HepG2 (cell line): Measurements from ENCODE around the gene AIF1. TPM values are rescaled to one million over a fixed set of nuclear protein-coding genes. Genes with fewer than 3 reads are reported as not detected.

Source experiments
- BCLAF1 ChIP-seq: fragments of 450-650 bp; IDR thresholded peaks from 2 replicates; pipeline ENCODE4 v1.6.1; 2017; ENCODE audit warnings: mild to moderate bottlenecking
- FOXP1 ChIP-seq, 2 experiments: fragments of 450-650 bp in 1 of 2; IDR thresholded peaks; 2 replicates each; pipeline ENCODE4 v1.6.1; 2017 to 2018; ENCODE audit warnings: antibody characterized with exemption in 1 of 2
- HHEX ChIP-seq: IDR thresholded peaks from 2 replicates; pipeline ENCODE4 v1.6.1; 2016; ENCODE audit warnings: control low read depth
- IRF9 ChIP-seq: sonication (generic); formaldehyde crosslinking; IDR thresholded peaks from 2 replicates; pipeline ENCODE4 v1.8.0; 2022; ENCODE audit warnings: missing genetic modification reagents, mild to moderate bottlenecking, borderline replicate concordance
- KMT2B ChIP-seq: IDR thresholded peaks from 2 replicates; pipeline ENCODE4 v1.6.1; 2016; ENCODE audit warnings: missing genetic modification reagents, missing compliant biosample characterization
- REL ChIP-seq: sonication (generic); formaldehyde crosslinking; conservative IDR thresholded peaks from 2 replicates; pipeline ENCODE4 v1.8.0; 2022; ENCODE audit warnings: mild to moderate bottlenecking, missing genetic modification reagents, moderate library complexity
- RELA ChIP-seq: sonication (generic); formaldehyde crosslinking; IDR thresholded peaks from 2 replicates; pipeline ENCODE4 v1.4.0; 2020; ENCODE audit warnings: missing genetic modification reagents
- SP2 ChIP-seq: sonication (generic); formaldehyde crosslinking; IDR thresholded peaks from 2 replicates; pipeline ENCODE4 v1.5.1; 2020; ENCODE audit warnings: mild to moderate bottlenecking, missing genetic modification reagents
- ZNF777 ChIP-seq: sonication (generic); formaldehyde crosslinking; IDR thresholded peaks from 2 replicates; pipeline ENCODE4 v1.4.0; 2020; ENCODE audit warnings: missing genetic modification reagents
- ZNF788 ChIP-seq: sonication (generic); formaldehyde crosslinking; IDR thresholded peaks from 2 replicates; pipeline ENCODE4 v1.5.0; 2020; ENCODE audit warnings: mild to moderate bottlenecking, missing genetic modification reagents, borderline replicate concordance
- polyA plus RNA-seq, 8 experiments: library from polyadenylated mRNA; depleted of rRNA in 3 of 8; stranded (reverse) in 7 of 8; unstranded in 1 of 8; fragments of >200 nt; fragmentation: Illumina TruSeq in 4 of 8; extraction: Trizol in 4 of 8; gene quantifications; 2 replicates each; pipeline versions ENCODE4 v1.2.1 to v1.2.3, GENCODE V29; 2011 to 2016; ENCODE audit warnings: low read depth in 4 of 8, missing spikeins in 1 of 8, mixed read lengths in 1 of 8; ENCODE audit not compliant: insufficient read depth in 1 of 8
- total RNA-seq, 5 experiments: library from RNA; depleted of rRNA; stranded (reverse); fragments of >200 nt; fragmentation: Illumina TruSeq; extraction: Trizol; gene quantifications; 2 replicates each; pipeline ENCODE4 v1.2.3, GENCODE V29; 2016; ENCODE audit warnings: low read depth in 1 of 5
- TF ChIP-seq, protein P1 (sequence below): sonication (generic); formaldehyde crosslinking; IDR thresholded peaks from 2 replicates; pipeline ENCODE4 v1.5.0; 2020; ENCODE audit warnings: mild to moderate bottlenecking, missing genetic modification reagents, borderline replicate concordance
- TF ChIP-seq, protein P2 (sequence below): sonication (generic); formaldehyde crosslinking; conservative IDR thresholded peaks from 2 replicates; pipeline ENCODE4 v1.8.1; 2023; ENCODE audit warnings: missing genetic modification reagents
- TF ChIP-seq, protein P3 (sequence below): sonication (generic); formaldehyde crosslinking; IDR thresholded peaks from 2 replicates; pipeline ENCODE4 v1.5.1; 2020; ENCODE audit warnings: missing genetic modification reagents, mild to moderate bottlenecking, borderline replicate concordance

The AIF1 gene
- total and polyA plus RNA-seq, 2 of the 13 experiments (the other 11 are each of a cell fraction or from before 2014, with no cell fraction given) = 1.5 TPM; not detected in 1

- TF ChIP-seq, protein P1, sequence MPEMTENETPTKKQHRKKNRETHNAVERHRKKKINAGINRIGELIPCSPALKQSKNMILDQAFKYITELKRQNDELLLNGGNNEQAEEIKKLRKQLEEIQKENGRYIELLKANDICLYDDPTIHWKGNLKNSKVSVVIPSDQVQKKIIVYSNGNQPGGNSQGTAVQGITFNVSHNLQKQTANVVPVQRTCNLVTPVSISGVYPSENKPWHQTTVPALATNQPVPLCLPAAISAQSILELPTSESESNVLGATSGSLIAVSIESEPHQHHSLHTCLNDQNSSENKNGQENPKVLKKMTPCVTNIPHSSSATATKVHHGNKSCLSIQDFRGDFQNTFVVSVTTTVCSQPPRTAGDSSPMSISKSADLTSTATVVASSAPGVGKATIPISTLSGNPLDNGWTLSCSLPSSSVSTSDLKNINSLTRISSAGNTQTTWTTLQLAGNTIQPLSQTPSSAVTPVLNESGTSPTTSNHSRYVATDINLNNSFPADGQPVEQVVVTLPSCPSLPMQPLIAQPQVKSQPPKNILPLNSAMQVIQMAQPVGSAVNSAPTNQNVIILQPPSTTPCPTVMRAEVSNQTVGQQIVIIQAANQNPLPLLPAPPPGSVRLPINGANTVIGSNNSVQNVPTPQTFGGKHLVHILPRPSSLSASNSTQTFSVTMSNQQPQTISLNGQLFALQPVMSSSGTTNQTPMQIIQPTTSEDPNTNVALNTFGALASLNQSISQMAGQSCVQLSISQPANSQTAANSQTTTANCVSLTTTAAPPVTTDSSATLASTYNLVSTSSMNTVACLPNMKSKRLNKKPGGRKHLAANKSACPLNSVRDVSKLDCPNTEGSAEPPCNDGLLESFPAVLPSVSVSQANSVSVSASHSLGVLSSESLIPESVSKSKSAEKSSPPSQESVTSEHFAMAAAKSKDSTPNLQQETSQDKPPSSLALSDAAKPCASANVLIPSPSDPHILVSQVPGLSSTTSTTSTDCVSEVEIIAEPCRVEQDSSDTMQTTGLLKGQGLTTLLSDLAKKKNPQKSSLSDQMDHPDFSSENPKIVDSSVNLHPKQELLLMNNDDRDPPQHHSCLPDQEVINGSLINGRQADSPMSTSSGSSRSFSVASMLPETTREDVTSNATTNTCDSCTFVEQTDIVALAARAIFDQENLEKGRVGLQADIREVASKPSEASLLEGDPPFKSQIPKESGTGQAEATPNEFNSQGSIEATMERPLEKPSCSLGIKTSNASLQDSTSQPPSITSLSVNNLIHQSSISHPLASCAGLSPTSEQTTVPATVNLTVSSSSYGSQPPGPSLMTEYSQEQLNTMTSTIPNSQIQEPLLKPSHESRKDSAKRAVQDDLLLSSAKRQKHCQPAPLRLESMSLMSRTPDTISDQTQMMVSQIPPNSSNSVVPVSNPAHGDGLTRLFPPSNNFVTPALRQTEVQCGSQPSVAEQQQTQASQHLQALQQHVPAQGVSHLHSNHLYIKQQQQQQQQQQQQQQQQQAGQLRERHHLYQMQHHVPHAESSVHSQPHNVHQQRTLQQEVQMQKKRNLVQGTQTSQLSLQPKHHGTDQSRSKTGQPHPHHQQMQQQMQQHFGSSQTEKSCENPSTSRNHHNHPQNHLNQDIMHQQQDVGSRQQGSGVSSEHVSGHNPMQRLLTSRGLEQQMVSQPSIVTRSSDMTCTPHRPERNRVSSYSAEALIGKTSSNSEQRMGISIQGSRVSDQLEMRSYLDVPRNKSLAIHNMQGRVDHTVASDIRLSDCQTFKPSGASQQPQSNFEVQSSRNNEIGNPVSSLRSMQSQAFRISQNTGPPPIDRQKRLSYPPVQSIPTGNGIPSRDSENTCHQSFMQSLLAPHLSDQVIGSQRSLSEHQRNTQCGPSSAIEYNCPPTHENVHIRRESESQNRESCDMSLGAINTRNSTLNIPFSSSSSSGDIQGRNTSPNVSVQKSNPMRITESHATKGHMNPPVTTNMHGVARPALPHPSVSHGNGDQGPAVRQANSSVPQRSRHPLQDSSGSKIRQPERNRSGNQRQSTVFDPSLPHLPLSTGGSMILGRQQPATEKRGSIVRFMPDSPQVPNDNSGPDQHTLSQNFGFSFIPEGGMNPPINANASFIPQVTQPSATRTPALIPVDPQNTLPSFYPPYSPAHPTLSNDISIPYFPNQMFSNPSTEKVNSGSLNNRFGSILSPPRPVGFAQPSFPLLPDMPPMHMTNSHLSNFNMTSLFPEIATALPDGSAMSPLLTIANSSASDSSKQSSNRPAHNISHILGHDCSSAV (CRISPR knock-in tag) = peak; percentile 74; the same call in 1 of the 2 replicates
- TF ChIP-seq RELA (CRISPR knock-in tag) (no peak), SP2 (0 out of 2 replicates have a peak, but pooled peaks have one; percentile 0), ZNF777 (CRISPR knock-in tag) (peak; percentile 25; the same call in 1 of the 2 replicates), KMT2B (no peak), FOXP1 (IDR thresholded peaks at IDR 0.05) (peak; percentile 90), FOXP1 (CRISPR knock-in tag; IDR thresholded peaks at IDR 0.05) (peak; percentile 83), HHEX (CRISPR knock-in tag) (peak; percentile 46), IRF9 (CRISPR knock-in tag) (peak; percentile 81), ZNF788 (no peak), BCLAF1 (no peak), REL (CRISPR knock-in tag) (no peak)
- TF ChIP-seq, protein P2, sequence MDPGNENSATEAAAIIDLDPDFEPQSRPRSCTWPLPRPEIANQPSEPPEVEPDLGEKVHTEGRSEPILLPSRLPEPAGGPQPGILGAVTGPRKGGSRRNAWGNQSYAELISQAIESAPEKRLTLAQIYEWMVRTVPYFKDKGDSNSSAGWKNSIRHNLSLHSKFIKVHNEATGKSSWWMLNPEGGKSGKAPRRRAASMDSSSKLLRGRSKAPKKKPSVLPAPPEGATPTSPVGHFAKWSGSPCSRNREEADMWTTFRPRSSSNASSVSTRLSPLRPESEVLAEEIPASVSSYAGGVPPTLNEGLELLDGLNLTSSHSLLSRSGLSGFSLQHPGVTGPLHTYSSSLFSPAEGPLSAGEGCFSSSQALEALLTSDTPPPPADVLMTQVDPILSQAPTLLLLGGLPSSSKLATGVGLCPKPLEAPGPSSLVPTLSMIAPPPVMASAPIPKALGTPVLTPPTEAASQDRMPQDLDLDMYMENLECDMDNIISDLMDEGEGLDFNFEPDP = 0 out of 2 replicates have a peak, but pooled peaks have one; percentile 14
- TF ChIP-seq, protein P3, sequence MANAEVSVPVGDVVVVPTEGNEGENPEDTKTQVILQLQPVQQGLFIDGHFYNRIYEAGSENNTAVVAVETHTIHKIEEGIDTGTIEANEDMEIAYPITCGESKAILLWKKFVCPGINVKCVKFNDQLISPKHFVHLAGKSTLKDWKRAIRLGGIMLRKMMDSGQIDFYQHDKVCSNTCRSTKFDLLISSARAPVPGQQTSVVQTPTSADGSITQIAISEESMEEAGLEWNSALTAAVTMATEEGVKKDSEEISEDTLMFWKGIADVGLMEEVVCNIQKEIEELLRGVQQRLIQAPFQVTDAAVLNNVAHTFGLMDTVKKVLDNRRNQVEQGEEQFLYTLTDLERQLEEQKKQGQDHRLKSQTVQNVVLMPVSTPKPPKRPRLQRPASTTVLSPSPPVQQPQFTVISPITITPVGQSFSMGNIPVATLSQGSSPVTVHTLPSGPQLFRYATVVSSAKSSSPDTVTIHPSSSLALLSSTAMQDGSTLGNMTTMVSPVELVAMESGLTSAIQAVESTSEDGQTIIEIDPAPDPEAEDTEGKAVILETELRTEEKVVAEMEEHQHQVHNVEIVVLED (CRISPR knock-in tag) = 0 out of 2 replicates have a peak, but pooled peaks have one; percentile 36
Observed at GRCh38 chr6:31664790-31665500, 49.9 kb downstream of the AIF1 start, which contains the start of gene GPANK1 (continued).
